Measurements from ENCODE around the gene MOG.

Gene MOG

GRCh38 chr6:29641430-29642148 is 15.3 kb upstream of the MOG start:
- no peak for TF ChIP-seq CTCF (IDR thresholded peaks at IDR 0.05; ENCODE audit: low read depth, low read length)

GRCh38 chr6:29647927-29648642 is 8.8 kb upstream of the MOG start:
- peak; percentile 69 for TF ChIP-seq CTCF (IDR thresholded peaks at IDR 0.05; ENCODE audit: low read depth, low read length)
- DNase-seq (ENCODE audit: extremely low read depth, low read depth), result no peak

More at GRCh38 chr6:29641430-29642148, 15.3 kb upstream of the MOG start:
- DNase-seq (ENCODE audit: extremely low read depth, low read depth), result no peak

GRCh38 chr6:29649701-29650673 is 6.9 kb upstream of the MOG start:
- TF ChIP-seq CTCF (IDR thresholded peaks at IDR 0.05; ENCODE audit: low read depth, low read length), result peak; percentile 97

GRCh38 chr6:29651413-29652197 is 5.3 kb upstream of the MOG start:
- DNase-seq (ENCODE audit: extremely low read depth, low read depth), result no peak
- TF ChIP-seq CTCF (IDR thresholded peaks at IDR 0.05; ENCODE audit: low read depth, low read length), result peak; percentile 54

More at GRCh38 chr6:29649701-29650673, 6.9 kb upstream of the MOG start:
- DNase-seq (ENCODE audit: extremely low read depth, low read depth), result peak; percentile 83

- DNase-seq (ENCODE audit: extremely low read depth, low read depth), result no peak
- TF ChIP-seq CTCF (IDR thresholded peaks at IDR 0.05; ENCODE audit: low read depth, low read length), result no peak
Observed at GRCh38 chr6:29652198-29652584, 4.7 kb upstream of the MOG start.

GRCh38 chr6:29653452-29654038 is 3.3 kb upstream of the MOG start:
- peak; percentile 50 for DNase-seq (ENCODE audit: extremely low read depth, low read depth)
- TF ChIP-seq CTCF (IDR thresholded peaks at IDR 0.05; ENCODE audit: low read depth, low read length), result peak; percentile 69
